Endothelial cell of umbilical vein (primary cell): ENCODE measurements around the gene LAMP1. TPM values are rescaled to one million over a fixed set of nuclear protein-coding genes. Genes with fewer than 3 reads are reported as not detected.

Experiments used
- BruUV-seq: library from RNA; stranded (reverse); fragments of 400-500 nt; replicated peaks from 2 replicates; lab custom pipeline; 2021; lab: Mats Ljungman, UMichigan
- CTCF ChIA-PET: fragments of 300-600, 350-600 bp; sonication (Branson Sonifier 250); formaldehyde crosslinking; loops from one replicate; lab custom pipeline; 2021; ENCODE audit warnings: antibody characterized with exemption, inconsistent platforms; lab: Charles Lee
- POLR2A ChIA-PET: fragments of 300-600, 350-600 bp; sonication (Branson Sonifier 250); formaldehyde crosslinking; loops from one replicate; lab custom pipeline; 2021; ENCODE audit warnings: antibody characterized with exemption, inconsistent platforms; lab: Charles Lee
- DNase-seq: peaks from one replicate; pipeline ENCODE4 v3.0.0-alpha.2; 2011; ENCODE audit warnings: low read depth, low spot score
- FAIRE-seq: peaks from 2 replicates; lab custom pipeline; 2011; peaks lifted over from hg19 to GRCh38; lab: Jason Lieb, UNC
- H2AFZ ChIP-seq: 2 replicates; pipeline ENCODE4 v1.6.0; 2012; ENCODE audit warnings: low read depth, low read length, control low read depth, inconsistent platforms
- H3K27ac ChIP-seq: 2 replicates; pipeline ENCODE4 v1.5.1; 2011; ENCODE audit warnings: low read depth, mild to moderate bottlenecking, control low read depth, low read length, moderate library complexity; ENCODE audit not compliant: insufficient read depth
- H3K27me3 ChIP-seq, 2 experiments: 2 replicates each; pipeline versions ENCODE4 v1.6.0 to v1.6.1; 2011; ENCODE audit warnings: low read length in 2 of 2, mixed read lengths in 1 of 2; ENCODE audit not compliant: control insufficient read depth in 2 of 2, insufficient read depth in 2 of 2
- H3K36me3 ChIP-seq, 2 experiments: 2 replicates in 1 of 2; 3 replicates in 1 of 2; pipeline ENCODE4 v1.5.1; 2011; ENCODE audit warnings: low read length in 2 of 2, mild to moderate bottlenecking in 1 of 2, moderate library complexity in 1 of 2; ENCODE audit not compliant: control insufficient read depth in 2 of 2, insufficient read depth in 2 of 2; ENCODE audit errors: extremely low read depth in 1 of 2
- H3K4me1 ChIP-seq: 3 replicates; pipeline ENCODE4 v1.5.1; 2011; ENCODE audit warnings: mild to moderate bottlenecking, low read length; ENCODE audit not compliant: control insufficient read depth, insufficient read depth; ENCODE audit errors: extremely low read depth
- H3K4me2 ChIP-seq: 2 replicates; pipeline ENCODE4 v1.6.1; 2011; ENCODE audit warnings: low read length, control low read depth, mixed read lengths; ENCODE audit not compliant: insufficient read depth
- H3K4me3 ChIP-seq, 3 experiments: fragments of 200-600 bp in 1 of 3; sonication (generic), shearing (Covaris generic) in 1 of 3; replicated peaks in 1 of 3; 2 replicates each; pipeline ENCODE4 v1.5.1; 2011 to 2016; ENCODE audit warnings: control low read depth in 3 of 3, low read length in 3 of 3, mild to moderate bottlenecking in 2 of 3, inconsistent platforms in 1 of 3, low read depth in 1 of 3, moderate library complexity in 1 of 3; ENCODE audit not compliant: insufficient read depth in 1 of 3
- H3K79me2 ChIP-seq: 2 replicates; pipeline ENCODE4 v1.6.0; 2012; ENCODE audit warnings: low read length, inconsistent platforms; ENCODE audit not compliant: control insufficient read depth, insufficient read depth
- H3K9ac ChIP-seq: replicated peaks from 2 replicates; pipeline ENCODE3; 2011; ENCODE audit warnings: low read length, control low read depth; ENCODE audit not compliant: insufficient read depth; ENCODE audit errors: extremely low read depth
- H3K9me1 ChIP-seq: replicated peaks from 3 replicates; pipeline ENCODE4 v1.6.0; 2011; ENCODE audit warnings: mild to moderate bottlenecking, low read length; ENCODE audit not compliant: control insufficient read depth, insufficient read depth; ENCODE audit errors: extremely low read depth
- H3K9me3 ChIP-seq: replicated peaks from 2 replicates; pipeline ENCODE4 v1.5.1; 2012; ENCODE audit warnings: low read length, inconsistent platforms; ENCODE audit not compliant: control insufficient read depth, insufficient read depth
- H4K20me1 ChIP-seq: replicated peaks from 2 replicates; pipeline ENCODE3; 2011; ENCODE audit warnings: mild to moderate bottlenecking, low read length; ENCODE audit not compliant: control insufficient read depth, insufficient read depth; ENCODE audit errors: extremely low read depth
- EZH2 ChIP-seq: IDR thresholded peaks from 2 replicates; pipeline ENCODE4 v1.6.1; 2012; ENCODE audit warnings: borderline replicate concordance, low read depth, mild to moderate bottlenecking, moderate library complexity, low read length, inconsistent platforms; ENCODE audit not compliant: severe bottlenecking
- FOS ChIP-seq: IDR thresholded peaks from 2 replicates; pipeline ENCODE4 v1.6.1; 2011; ENCODE audit warnings: mild to moderate bottlenecking, low read length, moderate library complexity, borderline replicate concordance; ENCODE audit not compliant: insufficient read depth
- GATA2 ChIP-seq: IDR thresholded peaks from 2 replicates; pipeline ENCODE4 v1.7.0; 2011; ENCODE audit warnings: low read depth, mild to moderate bottlenecking, moderate library complexity, mixed read lengths, low read length; ENCODE audit not compliant: insufficient read length, insufficient read depth
- JUN ChIP-seq: IDR thresholded peaks from 2 replicates; pipeline ENCODE4 v1.6.1; 2011; ENCODE audit warnings: borderline replicate concordance, low read depth; ENCODE audit not compliant: insufficient read length, insufficient read depth
- MYC ChIP-seq: IDR thresholded peaks from one replicate; pipeline ENCODE4 v1.6.1; 2011; ENCODE audit warnings: mild to moderate bottlenecking, low read depth, low read length
- POLR2A ChIP-seq: IDR thresholded peaks from 2 replicates; pipeline ENCODE4 v1.6.1; 2012; ENCODE audit warnings: low read depth, mild to moderate bottlenecking, control low read depth, low read length
- POLR2AphosphoS5 ChIP-seq: IDR thresholded peaks from 2 replicates; pipeline ENCODE4 v1.6.1; 2012; ENCODE audit warnings: low read depth, mild to moderate bottlenecking, control low read depth, low read length, moderate library complexity; ENCODE audit not compliant: insufficient read depth
- dilution Hi-C: fragments of 300-500 bp; cut with MboI; formaldehyde crosslinking; loops from one replicate; pipeline ENCODE4 v1.15.0; 2019; ENCODE audit warnings: low sequenced_read_pairs; ENCODE audit not compliant: extremely low pct_ligation_motif_present
- intact Hi-C: fragments of 100-400 bp; cut with micrococcal nuclease; formaldehyde crosslinking; loops from one replicate; pipeline ENCODE4 v1.10.0; 2022
- polyA plus RNA-seq, 4 experiments: library from polyadenylated mRNA; depleted of rRNA in 3 of 4; stranded (reverse) in 3 of 4; unstranded in 1 of 4; fragments of >200 nt; gene quantifications; 2 replicates each; pipeline versions ENCODE4 v1.2.1 to v1.2.3, GENCODE V29; 2011 to 2012; ENCODE audit warnings: missing spikeins in 1 of 4
- total RNA-seq: library from RNA; stranded (reverse); gene quantifications from 2 replicates; pipeline ENCODE4 v1.2.3, GENCODE V29; 2021
- TF ChIP-seq, protein P1 (sequence below): IDR thresholded peaks from 2 replicates; pipeline ENCODE4 v1.6.1; 2011; ENCODE audit not compliant: insufficient read depth, insufficient read length
- TF ChIP-seq, protein P2 (sequence below), 2 donors: IDR thresholded peaks; 1 replicate in 1 of 2; 2 replicates in 1 of 2; pipeline ENCODE4 v1.5.1; 2011; ENCODE audit warnings: low read length in 2 of 2, mild to moderate bottlenecking in 2 of 2, moderate library complexity in 2 of 2, control low read depth in 1 of 2, inconsistent platforms in 1 of 2, low read depth in 1 of 2; ENCODE audit not compliant: insufficient read depth in 1 of 2; ENCODE audit errors: extremely low read depth in 1 of 2

LAMP1 gene
- total and polyA plus RNA-seq, 2 donors (not counting 3 experiments of a cell fraction or from before 2014, with no cell fraction given) = 262 to 285 TPM

DNA sequence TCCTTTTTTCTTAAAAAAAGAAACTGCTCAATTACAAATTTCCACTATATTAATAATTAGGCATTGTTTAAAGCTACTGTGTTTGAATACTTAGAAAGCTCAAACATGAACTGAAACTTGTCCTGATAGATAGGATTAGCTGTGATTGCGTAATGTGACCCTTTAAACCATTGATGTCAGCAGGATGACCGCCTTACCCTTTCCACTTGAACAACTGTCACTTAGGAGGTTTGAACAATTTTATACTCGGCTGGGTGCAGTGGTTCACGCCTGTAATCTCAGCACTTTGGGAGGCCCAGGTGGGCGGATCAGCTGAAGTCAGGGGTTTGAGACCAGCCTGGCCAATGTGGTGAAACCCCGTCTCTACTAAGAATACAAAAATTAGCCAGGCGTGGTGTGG, 2.9 kb downstream of the LAMP1 start:
- dilution Hi-C loops = no loop called here
- H4K20me1 ChIP-seq = no peaks in the 10 kb centered on the region
- DNase-seq = no peak
- no peaks in the 10 kb centered on the region for H3K9me1 ChIP-seq
- BruUV-seq = no TSS peak
- FAIRE-seq = no peak
- peaks cover 11% of the 10 kb centered on the region for H3K4me1 ChIP-seq
- H3K9ac ChIP-seq = no peak overlapping the region
- H3K79me2 ChIP-seq = peaks cover 76% of the 10 kb centered on the region
- CTCF ChIA-PET = no interaction called here
- no peaks in the 10 kb centered on the region for H3K9me3 ChIP-seq
- POLR2A ChIA-PET = no interaction called here
- H3K27me3 ChIP-seq = peaks cover 0 to 2% of the 10 kb centered on the region in 2 experiments
- H2AFZ ChIP-seq = no peak overlapping the region
- no peaks in the 10 kb centered on the region for H3K36me3 ChIP-seq
- no peak overlapping the region for H3K4me2 ChIP-seq
- H3K27ac ChIP-seq = no peak overlapping the region
- H3K4me3 ChIP-seq = no peak overlapping the region
- TF ChIP-seq EZH2 (no peak), MYC (no peak)
- TF ChIP-seq, protein P1, sequence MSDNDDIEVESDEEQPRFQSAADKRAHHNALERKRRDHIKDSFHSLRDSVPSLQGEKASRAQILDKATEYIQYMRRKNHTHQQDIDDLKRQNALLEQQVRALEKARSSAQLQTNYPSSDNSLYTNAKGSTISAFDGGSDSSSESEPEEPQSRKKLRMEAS = no peak
- intact Hi-C loops = no loop called here

DNA sequence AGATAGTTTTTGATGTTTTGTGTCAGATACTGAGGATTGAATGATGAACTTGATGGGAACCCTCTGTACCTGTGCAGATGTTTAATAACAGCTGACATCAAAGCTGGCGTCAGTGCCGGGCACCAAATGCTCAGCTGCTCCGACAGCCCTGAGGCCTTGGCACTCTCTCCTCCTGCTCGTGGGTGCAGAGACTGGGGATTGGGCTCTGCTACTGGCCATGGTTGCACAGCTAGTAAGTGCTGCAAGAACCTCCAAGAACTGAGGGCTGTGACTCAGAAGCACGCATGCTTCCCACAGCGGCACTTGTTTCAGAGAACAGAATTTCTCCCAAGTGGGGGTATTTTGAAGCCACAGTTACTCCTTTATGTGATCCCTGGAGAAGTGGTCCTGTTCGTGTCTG, 5.9 kb downstream of the LAMP1 start:
- DNase-seq (no peak), FAIRE-seq (no peak)
- CTCF ChIA-PET = no interaction called here
- Histone ChIP-seq H3K9me3 (no peaks in the 10 kb centered on the region), H3K9me1 (no peaks in the 10 kb centered on the region), H3K27me3 (no peaks in the 10 kb centered on the region), H3K9ac (no peak overlapping the region), H3K4me1 (peaks cover 6% of the 10 kb centered on the region), H3K4me2 (no peak overlapping the region), H2AFZ (no peak overlapping the region), H3K36me3 (no peaks in the 10 kb centered on the region), H4K20me1 (no peaks in the 10 kb centered on the region), H3K27ac (no peak overlapping the region), H3K79me2 (peaks cover 89% of the 10 kb centered on the region), H3K4me3 (no peak overlapping the region)
- POLR2A ChIA-PET = no interaction called here
- no peak for TF ChIP-seq MYC
- no peak for TF ChIP-seq POLR2A
- no peak for TF ChIP-seq GATA2
- TF ChIP-seq FOS = no peak
- TF ChIP-seq POLR2AphosphoS5 = no peak
- TF ChIP-seq, protein P2, sequence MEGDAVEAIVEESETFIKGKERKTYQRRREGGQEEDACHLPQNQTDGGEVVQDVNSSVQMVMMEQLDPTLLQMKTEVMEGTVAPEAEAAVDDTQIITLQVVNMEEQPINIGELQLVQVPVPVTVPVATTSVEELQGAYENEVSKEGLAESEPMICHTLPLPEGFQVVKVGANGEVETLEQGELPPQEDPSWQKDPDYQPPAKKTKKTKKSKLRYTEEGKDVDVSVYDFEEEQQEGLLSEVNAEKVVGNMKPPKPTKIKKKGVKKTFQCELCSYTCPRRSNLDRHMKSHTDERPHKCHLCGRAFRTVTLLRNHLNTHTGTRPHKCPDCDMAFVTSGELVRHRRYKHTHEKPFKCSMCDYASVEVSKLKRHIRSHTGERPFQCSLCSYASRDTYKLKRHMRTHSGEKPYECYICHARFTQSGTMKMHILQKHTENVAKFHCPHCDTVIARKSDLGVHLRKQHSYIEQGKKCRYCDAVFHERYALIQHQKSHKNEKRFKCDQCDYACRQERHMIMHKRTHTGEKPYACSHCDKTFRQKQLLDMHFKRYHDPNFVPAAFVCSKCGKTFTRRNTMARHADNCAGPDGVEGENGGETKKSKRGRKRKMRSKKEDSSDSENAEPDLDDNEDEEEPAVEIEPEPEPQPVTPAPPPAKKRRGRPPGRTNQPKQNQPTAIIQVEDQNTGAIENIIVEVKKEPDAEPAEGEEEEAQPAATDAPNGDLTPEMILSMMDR (IDR thresholded peaks at IDR 0.05; ENCODE audit: extremely low read depth in 1 of 2, insufficient read depth in 1 of 2, low read depth in 1 of 2, low read length in 2 of 2) = no peak
- TF ChIP-seq, protein P1 = no peak
- TF ChIP-seq EZH2 = no peak
- no peak for TF ChIP-seq JUN
- intact Hi-C loops = no loop called here
- dilution Hi-C loops = no loop called here
- BruUV-seq = no TSS peak
